Measurements from ENCODE around the gene KRT7.
A peak's percentile ranks its signal among the peaks of the same experiment; 100 is the strongest.

DNA sequence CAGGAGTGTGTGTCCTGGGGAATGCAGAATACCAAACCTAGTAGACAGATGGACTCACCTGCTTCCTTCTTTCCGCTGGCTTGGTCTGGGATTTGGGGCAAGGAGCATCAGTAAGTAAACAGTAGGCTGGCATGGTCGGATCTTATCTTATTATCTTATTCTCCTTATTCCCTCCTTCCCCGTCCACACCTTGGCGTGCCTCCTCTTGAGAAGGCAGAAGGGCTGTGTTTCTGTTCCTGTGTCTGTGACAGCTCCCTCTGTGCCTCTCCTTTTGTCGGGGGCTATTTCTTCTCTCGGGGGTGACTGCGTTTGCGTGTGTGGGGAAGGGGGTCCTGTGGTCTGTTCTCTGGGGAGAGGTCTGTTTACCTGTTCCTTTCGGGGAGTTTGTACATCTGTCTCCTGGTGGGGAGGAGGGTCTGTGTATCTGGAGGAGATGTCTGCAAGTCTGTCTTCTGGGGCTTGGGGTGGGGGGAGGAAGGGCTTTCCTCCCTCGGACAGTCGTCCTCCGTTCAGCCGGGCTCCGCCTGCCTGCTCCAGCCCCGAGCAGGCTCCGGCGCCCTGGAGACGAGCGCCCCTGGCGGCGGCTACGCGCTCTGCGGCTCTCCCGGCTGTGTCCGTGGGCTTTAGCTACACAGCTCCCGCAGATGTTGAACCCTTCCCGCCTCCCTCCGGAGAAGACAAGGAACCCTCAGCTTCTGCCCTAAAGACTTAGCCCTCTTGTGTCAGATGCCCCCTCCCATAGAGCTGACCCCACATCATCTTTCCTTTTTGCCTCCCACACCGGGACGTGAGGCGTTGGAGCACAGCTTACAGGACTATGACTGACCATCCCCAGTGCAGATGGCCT lies 45.8 kb downstream of the KRT7 start:
- TF ChIP-seq CTCF (IDR thresholded peaks at IDR 0.05; ENCODE audit: low read depth, low read length, missing input control) (peak; percentile 92), TAF1 (conservative IDR thresholded peaks at IDR 0.05) (no peak), JUND (IDR thresholded peaks at IDR 0.05) (no peak), SP1 (IDR thresholded peaks at IDR 0.05) (no peak), FOXA1 (IDR thresholded peaks at IDR 0.05) (no peak), ATF3 (IDR thresholded peaks at IDR 0.05) (no peak), HNF4G (IDR thresholded peaks at IDR 0.05) (no peak), MAX (IDR thresholded peaks at IDR 0.05) (no peak), GABPA (IDR thresholded peaks at IDR 0.05 in 1 of 2, conservative IDR thresholded peaks at IDR 0.05 in 1 of 2) (no peak), YY1 (IDR thresholded peaks at IDR 0.05) (no peak), EGR1 (IDR thresholded peaks at IDR 0.05; ENCODE audit: low read depth in 2 of 2) (no peak), RXRA (IDR thresholded peaks at IDR 0.05) (no peak), REST (IDR thresholded peaks at IDR 0.05) (no peak)
- TF ChIP-seq, protein P1, sequence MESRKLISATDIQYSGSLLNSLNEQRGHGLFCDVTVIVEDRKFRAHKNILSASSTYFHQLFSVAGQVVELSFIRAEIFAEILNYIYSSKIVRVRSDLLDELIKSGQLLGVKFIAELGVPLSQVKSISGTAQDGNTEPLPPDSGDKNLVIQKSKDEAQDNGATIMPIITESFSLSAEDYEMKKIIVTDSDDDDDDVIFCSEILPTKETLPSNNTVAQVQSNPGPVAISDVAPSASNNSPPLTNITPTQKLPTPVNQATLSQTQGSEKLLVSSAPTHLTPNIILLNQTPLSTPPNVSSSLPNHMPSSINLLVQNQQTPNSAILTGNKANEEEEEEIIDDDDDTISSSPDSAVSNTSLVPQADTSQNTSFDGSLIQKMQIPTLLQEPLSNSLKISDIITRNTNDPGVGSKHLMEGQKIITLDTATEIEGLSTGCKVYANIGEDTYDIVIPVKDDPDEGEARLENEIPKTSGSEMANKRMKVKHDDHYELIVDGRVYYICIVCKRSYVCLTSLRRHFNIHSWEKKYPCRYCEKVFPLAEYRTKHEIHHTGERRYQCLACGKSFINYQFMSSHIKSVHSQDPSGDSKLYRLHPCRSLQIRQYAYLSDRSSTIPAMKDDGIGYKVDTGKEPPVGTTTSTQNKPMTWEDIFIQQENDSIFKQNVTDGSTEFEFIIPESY (IDR thresholded peaks at IDR 0.05), result no peak

Measured in liver (tissue), 3 donors.